EL (cell line): ENCODE data around the gene COL4A2.

Experiments used
- DNase-seq: peaks from one replicate; pipeline ENCODE4 v3.0.0-alpha.2; 2016

Gene COL4A2

DNA sequence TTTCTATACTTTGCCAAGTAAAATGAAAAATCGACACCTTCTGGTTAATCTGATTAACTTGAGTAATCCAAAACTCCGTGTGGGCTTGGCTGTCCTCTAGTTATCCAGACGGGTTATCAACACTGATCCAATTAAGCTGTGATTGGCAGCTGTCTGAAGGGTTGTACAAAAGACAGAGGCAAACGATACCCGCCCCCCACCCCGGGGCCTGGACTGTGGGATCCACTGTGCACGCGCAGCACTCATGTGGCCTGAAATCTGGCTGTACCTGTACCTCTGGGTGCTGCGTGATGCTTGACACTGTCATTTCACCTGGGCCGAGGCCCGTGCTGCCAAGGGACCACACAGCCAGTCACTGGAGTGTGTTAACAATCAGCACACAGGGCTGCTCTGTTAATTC lies 53.5 kb downstream of the COL4A2 start:
- DNase-seq: no peak

DNA sequence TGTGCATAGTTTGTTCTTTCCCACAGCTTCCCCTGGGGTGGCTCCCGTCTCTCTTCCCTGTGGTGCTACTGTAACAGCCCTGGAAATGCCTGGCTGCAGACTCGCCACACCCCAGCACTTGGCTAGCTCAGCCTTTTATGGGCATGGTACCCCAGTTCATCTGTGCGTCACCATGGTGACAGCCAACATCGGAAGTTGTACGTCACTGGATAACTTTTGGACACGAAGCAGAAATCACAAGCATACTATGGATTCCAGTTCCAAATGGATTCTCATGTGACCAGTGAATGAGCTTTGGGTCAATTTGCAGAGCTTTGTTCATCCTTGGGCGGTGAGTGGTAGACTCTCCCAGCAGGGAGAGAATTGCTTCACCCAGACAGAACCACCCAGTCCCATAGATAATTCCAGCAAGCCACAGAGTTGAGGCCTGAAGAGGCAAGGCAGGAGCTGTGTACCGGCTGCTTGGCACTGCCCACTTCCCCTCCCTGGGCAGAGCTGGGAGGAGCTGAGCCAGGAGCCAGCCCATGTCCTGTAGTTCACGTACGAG lies 54.4 kb downstream of the COL4A2 start:
- DNase-seq: no peak

DNA sequence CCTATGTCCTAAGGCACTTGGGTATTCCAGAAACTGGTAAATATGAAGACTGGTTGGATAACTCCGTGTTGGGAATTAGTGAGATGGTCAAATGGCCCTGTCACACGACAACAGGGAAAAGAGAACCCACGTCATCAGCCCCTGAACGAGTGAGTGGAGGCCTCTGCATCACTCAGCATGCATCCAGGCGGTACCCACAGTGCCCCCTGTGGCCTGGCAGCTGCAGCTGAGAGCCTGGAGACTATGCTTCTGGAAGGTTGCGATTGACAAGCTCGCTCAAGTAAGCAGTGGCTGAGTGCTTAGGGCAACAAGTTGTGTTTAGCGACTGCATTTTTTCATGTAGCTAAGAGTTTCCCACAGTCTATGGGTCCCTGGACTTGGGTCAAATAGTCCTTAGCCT lies 55.9 kb downstream of the COL4A2 start:
- DNase-seq: no peak

DNA sequence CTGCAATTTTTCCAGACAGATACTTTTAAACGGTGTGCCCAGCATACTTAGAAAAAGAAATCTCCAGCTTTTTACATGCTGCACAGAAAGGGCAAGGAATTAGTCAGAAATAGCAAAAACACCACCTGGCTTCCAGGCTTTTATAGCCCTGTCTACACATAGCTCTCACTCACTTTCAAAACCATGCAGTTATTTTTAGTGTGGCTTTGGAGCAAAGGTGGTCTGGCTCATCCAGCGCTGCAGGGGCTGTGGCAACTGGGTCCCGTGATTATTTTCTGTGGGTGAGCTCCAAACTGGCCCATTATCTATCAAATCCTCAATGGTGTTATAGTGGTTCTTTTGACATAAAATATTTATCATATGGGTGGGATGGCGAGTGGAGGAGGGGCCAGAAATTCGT lies 57.0 kb downstream of the COL4A2 start:
- no peak for DNase-seq

DNA sequence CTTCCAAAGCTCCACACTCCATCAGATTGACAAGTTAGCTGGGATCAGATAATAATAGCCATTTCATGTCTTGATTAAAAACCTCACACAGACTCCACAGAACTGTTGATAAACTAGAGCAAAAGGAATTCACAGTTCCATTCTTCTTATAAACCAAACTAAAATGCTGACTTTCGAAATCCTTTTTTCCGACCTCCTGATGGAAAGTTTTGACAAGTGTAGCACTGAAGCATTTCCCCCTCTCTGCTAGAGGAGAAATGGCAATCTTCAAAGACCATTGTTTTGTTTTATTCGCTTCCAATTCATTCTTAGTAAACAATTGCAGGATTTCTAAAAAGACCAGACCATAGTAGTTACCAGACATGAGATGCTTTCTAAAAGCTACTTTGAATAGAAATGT lies 58.8 kb downstream of the COL4A2 start:
- DNase-seq: no peak

DNA sequence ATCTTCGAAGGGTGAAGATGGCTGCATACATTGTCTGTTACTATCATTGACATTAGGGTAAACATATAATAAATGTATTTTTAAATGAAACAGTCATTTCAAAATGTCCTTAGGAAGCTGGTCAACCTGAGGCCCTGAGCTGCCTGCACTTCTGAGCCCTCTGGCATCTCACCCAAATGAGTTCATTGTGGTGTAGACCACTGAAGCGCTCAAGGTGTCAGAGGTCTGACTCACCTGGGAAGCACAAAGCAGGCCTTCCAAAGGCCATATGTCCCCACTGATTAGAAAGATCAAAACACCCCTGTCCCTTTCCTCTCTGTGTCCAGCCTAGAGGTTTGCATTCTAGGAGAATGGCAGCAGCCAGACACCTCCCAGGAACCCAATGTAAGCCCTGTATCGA lies 59.6 kb downstream of the COL4A2 start:
- DNase-seq: no peak

DNA sequence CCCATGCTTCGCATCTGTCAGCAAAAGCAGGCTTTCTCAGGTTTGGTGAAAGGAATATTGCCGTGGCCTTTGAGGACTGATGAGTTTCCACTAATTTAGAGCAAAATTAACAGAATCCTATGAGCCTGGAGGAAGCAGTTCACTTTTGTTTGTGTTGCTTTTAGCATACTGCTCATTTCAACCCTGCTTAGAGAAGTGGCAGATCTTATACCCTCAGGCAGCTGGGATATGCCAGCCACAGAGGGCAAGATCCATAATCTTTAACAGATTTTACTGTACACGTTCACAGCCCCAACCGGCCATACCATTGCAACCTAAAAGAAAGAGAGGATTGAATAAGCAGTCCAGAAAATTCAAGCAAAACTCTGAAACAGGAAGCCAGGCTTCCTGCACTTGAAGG lies 60.5 kb downstream of the COL4A2 start:
- DNase-seq: no peak

DNA sequence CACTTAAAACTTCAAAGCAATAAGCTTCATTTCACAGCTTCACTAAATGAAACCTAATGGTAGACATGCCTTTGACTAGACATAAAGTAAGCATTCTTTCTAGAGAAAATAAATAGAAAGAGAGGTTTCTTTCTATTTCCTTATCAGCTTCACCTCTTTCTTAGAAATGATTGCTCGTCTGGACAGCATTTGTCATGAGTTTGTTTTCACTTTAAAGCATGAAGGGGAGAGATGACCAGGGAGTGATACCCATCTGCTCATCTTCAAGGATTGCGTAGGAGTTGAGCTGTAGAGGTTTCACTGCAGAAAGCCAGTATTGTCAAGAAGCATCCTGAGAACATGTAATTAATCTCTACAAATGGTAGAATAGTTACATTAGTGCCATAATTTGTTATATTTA lies 61.3 kb downstream of the COL4A2 start:
- DNase-seq: no peak

DNA sequence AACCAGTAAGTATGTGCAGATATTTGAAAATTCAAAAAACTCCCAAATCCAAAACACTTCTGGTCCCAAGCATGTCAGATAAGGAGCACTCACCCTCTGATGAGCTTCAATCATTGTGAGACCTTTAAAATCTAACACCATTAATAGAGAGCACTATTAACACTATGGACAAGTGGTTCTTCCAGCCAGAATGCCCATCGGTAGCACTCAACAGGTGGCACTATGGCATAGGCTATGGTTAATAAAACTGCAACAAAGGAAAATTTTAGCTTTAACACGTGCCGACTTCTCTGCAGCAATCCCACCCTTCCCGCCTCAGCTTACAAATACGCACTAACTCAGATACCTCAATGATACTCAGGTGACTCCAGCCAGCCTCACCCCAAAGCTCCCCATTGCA lies 62.3 kb downstream of the COL4A2 start:
- DNase-seq: no peak

DNA sequence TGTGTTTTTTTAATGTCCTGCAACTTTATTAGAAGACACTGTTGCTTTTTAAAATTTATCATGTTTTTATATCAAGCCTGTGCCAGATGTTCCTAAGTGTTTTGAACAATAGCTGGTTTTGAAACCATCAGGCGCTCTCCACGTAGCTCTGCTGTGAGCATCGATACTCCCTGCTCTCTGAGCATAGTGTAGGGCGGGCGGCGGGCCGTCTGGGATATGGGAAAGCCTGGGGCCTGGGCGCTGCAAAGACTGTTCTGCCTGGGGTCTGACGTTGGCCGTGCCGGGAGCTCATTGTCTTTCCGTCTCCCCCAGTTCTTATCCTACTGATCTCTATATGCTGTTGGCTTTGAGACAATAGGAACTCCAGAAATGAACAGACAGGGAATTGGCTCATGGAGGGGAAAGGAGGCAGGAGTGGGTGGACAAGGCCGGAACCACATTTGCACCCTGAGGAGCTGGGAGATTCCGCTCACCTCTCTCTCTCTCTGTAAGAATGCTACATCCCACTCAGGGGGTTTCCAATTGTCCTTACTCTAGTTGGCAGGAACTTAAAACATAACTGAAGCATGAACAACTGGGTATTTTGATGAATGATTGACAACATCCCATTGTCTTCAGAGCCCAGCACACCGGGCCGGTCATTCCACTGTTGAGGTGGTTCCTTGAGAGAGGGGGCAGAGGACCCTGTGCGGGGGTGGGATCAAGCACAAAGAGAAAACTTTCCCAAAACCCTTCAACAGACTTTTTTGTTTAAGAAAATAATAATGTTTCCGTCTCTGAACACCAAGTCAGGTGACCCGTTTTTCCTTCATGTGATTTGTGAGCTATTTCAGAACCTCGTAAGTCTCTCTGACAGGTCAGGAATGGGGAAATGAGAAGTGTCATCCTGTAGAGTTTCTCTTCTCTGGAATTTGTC lies 64.7 kb downstream of the COL4A2 start:
- DNase-seq: no peak

DNA sequence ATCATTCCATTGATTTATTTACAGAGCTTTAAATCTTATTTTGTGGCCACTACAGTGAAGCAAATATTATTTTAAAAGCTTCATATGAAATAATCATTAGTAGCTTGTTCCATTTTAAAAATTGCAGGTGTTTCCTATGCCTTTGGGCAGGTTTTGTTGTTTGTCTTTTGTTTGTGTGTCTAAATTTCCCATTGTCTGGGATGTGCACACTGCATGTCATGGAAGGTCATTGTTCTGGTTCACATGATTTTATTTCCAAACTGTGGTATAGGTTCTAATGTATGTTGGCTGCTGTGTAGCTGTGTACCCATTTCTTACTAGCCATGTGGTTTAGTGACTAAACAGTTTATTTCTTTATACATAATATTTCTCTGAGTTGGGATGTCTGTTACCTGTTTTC lies 65.6 kb downstream of the COL4A2 start:
- DNase-seq: no peak

DNA sequence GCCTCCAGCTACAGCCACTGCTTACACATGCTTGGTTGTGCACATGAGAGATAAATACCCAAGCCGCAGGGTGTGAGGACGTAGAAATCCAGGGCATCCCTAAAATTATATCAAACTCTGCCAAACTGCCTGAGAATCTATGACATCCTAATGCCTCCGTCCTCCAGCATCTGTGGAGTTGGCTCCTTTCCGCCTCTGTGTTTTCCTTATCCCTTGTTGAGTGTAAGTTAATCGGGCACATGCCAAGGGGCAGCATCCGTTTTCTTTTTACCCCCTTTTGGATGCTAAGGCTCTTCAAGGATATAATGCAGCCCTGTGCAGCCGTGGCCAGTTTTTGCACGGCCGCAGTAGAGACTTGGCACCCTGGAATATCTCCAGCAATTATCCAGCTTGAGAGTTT lies 66.5 kb downstream of the COL4A2 start:
- DNase-seq: no peak

DNA sequence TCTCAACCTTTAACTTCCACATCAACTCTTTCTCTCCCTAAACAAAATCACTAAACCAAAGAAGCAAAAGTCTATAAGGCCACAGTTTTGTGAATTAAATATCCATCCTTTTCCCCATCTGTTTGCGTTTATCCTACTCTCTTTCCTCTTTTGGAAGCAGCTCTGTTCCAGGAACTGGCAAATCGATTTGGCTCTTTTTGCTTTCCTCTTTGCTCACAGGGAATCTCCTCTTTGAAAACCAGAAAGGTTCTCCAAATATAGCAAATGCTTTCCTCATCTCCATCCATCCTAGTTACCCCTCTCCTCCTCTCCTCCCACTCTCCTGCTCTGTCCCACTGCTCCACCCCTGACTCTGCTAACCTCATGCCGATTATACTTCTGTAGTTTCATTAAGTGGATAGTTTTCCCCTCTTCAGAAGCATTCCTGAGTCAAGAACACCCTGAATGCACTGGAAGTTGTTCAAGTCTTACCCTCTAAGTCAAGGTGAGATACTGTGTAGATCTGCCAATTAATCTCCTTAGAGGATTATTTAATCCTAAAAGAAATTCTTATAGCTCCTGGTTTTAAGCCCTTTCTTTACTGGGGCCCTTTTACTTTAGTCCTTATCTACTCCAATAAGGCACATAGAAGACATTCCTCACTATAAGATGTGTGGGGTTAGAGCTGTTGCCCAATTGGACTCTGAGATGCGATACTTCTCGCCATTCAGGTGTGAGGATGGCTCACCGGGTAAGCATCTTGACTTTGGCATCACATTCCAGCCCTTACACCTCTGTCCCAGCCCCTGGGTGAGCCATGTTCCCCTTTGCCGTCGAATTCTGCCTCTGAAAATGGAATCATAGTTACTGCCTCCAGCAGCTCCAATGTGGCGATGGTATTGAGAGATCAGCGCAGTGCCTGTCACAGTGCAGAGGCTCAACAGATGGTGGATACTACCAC lies 67.6 kb downstream of the COL4A2 start:
- DNase-seq: no peak

DNA sequence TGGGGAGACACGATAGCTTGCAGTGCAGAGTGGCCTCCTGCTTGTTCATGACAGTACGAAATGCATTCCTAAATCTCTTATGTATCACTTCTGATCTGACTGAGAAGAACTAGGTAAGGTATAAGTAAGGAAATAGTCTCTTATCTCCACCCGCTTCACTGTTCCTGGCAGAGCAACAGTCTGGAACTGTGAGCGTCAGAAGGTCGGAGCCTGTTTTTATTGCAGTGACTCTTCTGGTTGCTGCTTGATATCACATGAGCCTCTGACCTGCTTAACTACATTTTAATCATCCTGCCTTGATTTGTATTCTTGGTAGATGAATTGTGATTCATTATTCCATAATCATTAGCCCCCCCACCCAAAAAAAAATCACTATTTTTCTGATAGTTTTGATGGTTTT lies 69.0 kb downstream of the COL4A2 start:
- no peak for DNase-seq

DNA sequence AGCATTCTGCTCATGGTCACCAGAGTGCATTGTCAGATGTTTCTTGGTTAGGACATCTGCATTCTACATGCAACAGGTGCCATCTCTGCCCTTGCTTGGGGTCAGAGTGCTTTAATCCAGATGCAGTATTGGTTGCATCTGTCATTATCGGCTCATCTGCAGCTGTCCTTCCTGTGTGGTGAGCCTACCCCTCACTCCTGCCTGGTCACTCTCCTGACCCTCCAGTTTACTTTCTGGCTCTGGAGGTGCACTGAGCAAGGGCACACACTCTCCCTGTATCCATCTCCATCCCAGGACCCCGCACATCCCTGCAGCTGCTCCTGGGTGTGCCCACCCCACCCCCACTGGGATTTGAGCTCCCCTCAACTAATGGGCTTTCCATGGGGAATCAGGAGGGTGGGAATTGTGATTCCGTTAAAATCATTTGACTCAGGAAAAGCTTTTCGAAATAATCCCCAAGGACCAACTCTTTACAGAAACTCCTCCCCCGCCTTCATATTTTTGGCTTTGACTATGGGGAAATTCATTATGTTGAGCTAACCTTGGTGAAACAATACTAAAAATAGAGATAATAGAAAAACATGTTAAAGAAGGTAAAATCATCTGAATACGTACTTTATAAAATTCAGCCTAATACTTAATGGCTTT lies 70.2 kb downstream of the COL4A2 start:
- no peak for DNase-seq

DNA sequence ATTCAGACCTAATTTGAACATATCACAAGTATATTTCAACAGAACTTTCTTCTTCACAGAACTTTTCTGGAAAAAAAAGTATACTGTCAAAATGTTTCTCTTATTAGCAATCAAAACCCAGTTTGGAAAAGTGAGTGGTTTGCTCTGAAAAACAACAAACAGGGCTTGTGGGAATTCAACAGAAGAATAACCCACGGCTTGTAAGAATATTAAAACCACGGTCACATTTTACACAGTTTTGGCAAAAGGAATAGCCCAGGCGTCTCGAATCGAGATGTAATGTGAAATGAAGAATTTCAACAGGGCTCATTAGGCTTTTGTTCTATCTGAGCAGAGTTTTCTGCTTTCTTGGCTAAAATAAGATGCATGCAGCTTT lies 70.7 kb downstream of the COL4A2 start:
- no peak for DNase-seq

DNA sequence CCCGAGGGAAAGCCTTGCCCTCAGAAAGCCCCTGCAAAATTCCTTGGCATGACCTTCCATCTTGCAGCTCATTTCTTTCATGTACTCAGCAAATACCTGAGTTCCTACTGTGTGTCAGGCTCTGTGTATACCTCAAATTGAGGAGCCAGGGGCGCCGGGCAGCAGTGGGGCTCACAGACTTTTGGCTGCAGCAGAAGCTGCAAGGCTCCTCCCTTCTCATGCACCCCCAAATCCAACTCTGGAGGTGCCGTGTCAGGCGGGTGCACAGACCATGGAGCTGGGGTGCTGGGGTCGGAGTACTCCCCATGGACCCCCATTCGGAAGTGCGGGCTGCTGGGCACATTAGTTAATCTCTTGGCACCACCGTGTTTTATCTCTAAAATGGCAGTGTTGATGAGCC lies 72.3 kb downstream of the COL4A2 start:
- no peak for DNase-seq

DNA sequence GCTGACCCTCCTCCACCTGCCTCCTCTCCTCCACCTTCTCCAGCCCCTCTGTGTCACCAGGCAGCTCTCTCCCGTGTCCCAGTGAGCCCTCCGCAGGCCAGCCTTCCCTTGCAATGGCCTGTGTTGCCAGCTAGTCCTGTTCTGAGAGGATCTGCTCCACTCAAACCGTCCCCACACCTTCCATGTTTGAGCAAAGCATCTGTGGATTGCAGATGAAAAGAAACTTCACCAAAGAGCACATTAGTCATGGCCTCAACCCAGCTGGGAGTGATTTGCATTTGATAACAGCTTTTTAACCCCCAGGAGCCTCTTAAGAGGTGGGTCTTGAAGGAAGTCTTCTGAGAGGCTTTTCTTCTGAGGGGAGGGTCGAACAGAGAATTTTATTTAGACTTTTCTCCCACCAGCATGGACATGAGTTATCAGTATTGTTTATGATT lies 72.8 kb downstream of the COL4A2 start:
- peak; percentile 72 for DNase-seq

DNA sequence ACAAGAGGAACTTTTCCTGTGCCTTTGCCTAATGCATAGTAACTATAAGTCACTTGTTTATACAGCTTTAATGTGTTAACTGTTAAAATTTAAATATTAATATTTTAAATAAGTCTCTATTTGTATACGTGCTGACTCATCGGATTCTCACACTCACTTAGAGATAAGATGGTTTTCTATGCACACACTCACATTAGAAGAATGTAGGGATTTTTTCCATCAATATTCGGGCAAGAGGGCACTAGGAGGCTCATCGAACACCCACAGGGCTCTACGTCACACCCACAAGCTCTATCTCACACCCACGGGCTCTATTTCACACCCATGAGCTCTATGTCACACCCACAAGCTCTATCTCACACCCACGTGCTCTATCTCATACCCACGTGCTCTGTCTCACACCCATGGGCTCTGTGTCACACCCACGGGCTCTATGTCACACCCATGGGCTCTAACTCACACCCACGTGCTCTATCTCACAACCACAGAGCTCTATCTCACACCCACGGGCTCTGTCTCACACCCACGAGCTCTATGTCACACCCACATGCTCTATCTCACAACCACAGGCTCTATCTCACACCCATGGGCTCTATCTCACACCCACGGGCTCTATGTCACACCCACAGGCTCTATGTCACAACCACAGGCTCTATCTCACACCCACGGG lies 73.4 kb downstream of the COL4A2 start:
- DNase-seq: peak; percentile 82

DNA sequence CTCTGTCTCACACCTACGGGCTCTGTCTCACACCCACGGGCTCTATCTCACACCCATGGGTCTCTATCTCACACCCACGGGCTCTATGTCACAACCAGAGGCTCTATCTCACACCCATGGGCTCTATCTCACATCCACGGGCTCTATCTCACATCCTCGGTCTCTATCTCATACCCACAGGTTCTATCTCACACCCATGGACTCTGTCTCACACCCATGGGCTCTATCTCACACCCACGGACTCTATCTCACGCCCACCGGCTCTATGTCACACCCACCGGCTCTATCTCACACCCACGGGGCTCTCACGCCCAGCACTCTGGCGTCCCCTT lies 73.9 kb downstream of the COL4A2 start:
- no peak for DNase-seq

DNA sequence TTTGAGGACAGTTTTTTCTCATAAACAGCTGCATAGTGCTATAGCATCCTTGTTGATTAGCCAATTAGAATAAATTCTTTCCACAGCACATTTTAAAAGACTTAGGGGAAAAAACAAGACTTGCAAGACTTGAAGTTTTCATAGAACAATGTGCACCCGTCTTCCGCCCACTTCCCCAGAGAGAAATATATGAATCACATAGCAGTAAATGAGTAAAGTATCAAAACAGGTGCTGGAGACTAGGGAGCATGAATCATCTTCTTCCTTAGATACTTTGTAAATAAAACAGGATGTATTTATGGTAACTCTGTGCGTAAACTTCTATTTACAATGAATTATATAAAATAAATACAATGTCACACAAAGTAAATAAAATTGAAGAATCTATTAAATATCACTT lies 75.1 kb downstream of the COL4A2 start:
- DNase-seq: peak; percentile 65

DNA sequence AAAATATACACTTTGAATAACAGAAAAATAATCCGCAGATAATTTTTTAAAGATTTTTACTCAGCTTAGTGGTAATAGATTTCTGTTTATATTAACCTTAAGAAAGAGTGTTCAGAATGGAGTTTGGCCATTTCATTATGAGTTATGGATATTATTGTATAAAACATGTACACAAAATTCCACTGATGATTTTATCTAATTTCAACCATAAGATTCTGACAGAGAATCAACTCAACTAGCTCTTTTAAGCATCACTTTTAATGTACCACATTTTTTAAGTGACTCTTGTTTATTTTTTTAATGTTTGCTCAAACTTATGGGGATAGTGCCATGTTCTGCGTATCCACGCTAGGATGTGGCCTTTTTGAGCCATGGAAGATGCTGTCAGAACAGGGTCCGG lies 75.7 kb downstream of the COL4A2 start:
- DNase-seq: no peak
